ENCODE results near the gene ITGA4.

ITGA4 gene

GRCh38 chr2:181575024-181575649 lies 118.0 kb downstream of the ITGA4 start:
- no peak for ATAC-seq
- no peak for TF ChIP-seq ZNF70 (CRISPR knock-in tag; IDR thresholded peaks at IDR 0.05)
- no peak for TF ChIP-seq CREB5 (CRISPR knock-in tag; IDR thresholded peaks at IDR 0.05; ENCODE audit: low read depth)
- TF ChIP-seq PATZ1 (CRISPR knock-in tag; IDR thresholded peaks at IDR 0.05; ENCODE audit: borderline replicate concordance), result no peak
- TF ChIP-seq ARNTL (CRISPR knock-in tag; IDR thresholded peaks at IDR 0.05; ENCODE audit: borderline replicate concordance, low read depth), result no peak
- no peak for TF ChIP-seq GLIS3 (CRISPR knock-in tag; IDR thresholded peaks at IDR 0.05)
- TF ChIP-seq SNAI2 (CRISPR knock-in tag; IDR thresholded peaks at IDR 0.05), result no peak
- TF ChIP-seq ZNF565 (CRISPR knock-in tag; conservative IDR thresholded peaks at IDR 0.05; ENCODE audit: low read depth), result no peak
- no peak for TF ChIP-seq ZFP3 (CRISPR knock-in tag; IDR thresholded peaks at IDR 0.05)
- no peak for TF ChIP-seq TCF4 (CRISPR knock-in tag; IDR thresholded peaks at IDR 0.05; ENCODE audit: borderline replicate concordance)
- no peak for TF ChIP-seq CSDC2 (CRISPR knock-in tag; IDR thresholded peaks at IDR 0.05)
- TF ChIP-seq BACH2 (CRISPR knock-in tag; IDR thresholded peaks at IDR 0.05; ENCODE audit: borderline replicate concordance), result no peak
- no peak for TF ChIP-seq OSR1 (CRISPR knock-in tag; IDR thresholded peaks at IDR 0.05)
- no peak for TF ChIP-seq PPARA (CRISPR knock-in tag; IDR thresholded peaks at IDR 0.05; ENCODE audit: borderline replicate concordance)

GRCh38 chr2:181575650-181576025 lies 118.5 kb downstream of the ITGA4 start:
- TF ChIP-seq OSR1 (CRISPR knock-in tag; IDR thresholded peaks at IDR 0.05) (no peak), POU6F1 (CRISPR knock-in tag; IDR thresholded peaks at IDR 0.05; ENCODE audit: borderline replicate concordance, low read depth) (no peak), TOX (CRISPR knock-in tag; IDR thresholded peaks at IDR 0.05; ENCODE audit: borderline replicate concordance) (no peak), RARB (CRISPR knock-in tag; IDR thresholded peaks at IDR 0.05) (no peak), ZNF70 (CRISPR knock-in tag; IDR thresholded peaks at IDR 0.05) (no peak), ZNF565 (CRISPR knock-in tag; conservative IDR thresholded peaks at IDR 0.05; ENCODE audit: low read depth) (no peak), GLIS3 (CRISPR knock-in tag; IDR thresholded peaks at IDR 0.05) (no peak), SNAI2 (CRISPR knock-in tag; IDR thresholded peaks at IDR 0.05) (no peak), BACH2 (CRISPR knock-in tag; IDR thresholded peaks at IDR 0.05; ENCODE audit: borderline replicate concordance) (no peak)
- TF ChIP-seq, protein P1, sequence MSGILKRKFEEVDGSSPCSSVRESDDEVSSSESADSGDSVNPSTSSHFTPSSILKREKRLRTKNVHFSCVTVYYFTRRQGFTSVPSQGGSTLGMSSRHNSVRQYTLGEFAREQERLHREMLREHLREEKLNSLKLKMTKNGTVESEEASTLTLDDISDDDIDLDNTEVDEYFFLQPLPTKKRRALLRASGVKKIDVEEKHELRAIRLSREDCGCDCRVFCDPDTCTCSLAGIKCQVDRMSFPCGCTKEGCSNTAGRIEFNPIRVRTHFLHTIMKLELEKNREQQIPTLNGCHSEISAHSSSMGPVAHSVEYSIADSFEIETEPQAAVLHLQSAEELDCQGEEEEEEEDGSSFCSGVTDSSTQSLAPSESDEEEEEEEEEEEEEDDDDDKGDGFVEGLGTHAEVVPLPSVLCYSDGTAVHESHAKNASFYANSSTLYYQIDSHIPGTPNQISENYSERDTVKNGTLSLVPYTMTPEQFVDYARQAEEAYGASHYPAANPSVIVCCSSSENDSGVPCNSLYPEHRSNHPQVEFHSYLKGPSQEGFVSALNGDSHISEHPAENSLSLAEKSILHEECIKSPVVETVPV (CRISPR knock-in tag; IDR thresholded peaks at IDR 0.05), result no peak
- TF ChIP-seq, protein P2, sequence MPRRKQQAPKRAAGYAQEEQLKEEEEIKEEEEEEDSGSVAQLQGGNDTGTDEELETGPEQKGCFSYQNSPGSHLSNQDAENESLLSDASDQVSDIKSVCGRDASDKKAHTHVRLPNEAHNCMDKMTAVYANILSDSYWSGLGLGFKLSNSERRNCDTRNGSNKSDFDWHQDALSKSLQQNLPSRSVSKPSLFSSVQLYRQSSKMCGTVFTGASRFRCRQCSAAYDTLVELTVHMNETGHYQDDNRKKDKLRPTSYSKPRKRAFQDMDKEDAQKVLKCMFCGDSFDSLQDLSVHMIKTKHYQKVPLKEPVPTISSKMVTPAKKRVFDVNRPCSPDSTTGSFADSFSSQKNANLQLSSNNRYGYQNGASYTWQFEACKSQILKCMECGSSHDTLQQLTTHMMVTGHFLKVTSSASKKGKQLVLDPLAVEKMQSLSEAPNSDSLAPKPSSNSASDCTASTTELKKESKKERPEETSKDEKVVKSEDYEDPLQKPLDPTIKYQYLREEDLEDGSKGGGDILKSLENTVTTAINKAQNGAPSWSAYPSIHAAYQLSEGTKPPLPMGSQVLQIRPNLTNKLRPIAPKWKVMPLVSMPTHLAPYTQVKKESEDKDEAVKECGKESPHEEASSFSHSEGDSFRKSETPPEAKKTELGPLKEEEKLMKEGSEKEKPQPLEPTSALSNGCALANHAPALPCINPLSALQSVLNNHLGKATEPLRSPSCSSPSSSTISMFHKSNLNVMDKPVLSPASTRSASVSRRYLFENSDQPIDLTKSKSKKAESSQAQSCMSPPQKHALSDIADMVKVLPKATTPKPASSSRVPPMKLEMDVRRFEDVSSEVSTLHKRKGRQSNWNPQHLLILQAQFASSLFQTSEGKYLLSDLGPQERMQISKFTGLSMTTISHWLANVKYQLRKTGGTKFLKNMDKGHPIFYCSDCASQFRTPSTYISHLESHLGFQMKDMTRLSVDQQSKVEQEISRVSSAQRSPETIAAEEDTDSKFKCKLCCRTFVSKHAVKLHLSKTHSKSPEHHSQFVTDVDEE (CRISPR knock-in tag; IDR thresholded peaks at IDR 0.05), result no peak
- ATAC-seq, result no peak

DNA sequence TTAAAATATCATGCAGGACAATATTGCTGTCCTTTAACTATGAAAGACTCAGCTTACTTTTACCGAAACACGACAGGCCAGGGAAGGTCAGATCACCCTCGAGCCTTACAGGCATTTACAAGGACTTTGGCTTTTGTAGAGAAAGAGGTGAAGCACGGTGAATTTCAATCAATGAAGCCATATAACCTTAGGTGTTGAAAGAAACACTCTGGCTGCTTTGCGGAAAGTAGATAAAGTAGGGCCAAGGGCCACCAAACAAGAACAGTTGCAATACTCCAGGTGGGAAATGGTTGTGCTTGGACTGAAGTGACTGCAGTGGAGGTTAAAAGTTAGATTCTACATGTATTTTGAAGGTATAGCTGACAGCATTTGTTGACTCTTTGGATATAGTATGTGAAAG lies 119.2 kb downstream of the ITGA4 start:
- no peak for ATAC-seq
- TF ChIP-seq ZFP30 (CRISPR knock-in tag; IDR thresholded peaks at IDR 0.05) (no peak), OSR1 (CRISPR knock-in tag; IDR thresholded peaks at IDR 0.05) (no peak), POU6F1 (CRISPR knock-in tag; IDR thresholded peaks at IDR 0.05; ENCODE audit: borderline replicate concordance, low read depth) (no peak), PPARA (CRISPR knock-in tag; IDR thresholded peaks at IDR 0.05; ENCODE audit: borderline replicate concordance) (no peak), SNAI2 (CRISPR knock-in tag; IDR thresholded peaks at IDR 0.05) (no peak), ZC3H10 (CRISPR knock-in tag; IDR thresholded peaks at IDR 0.05) (no peak), ARNTL (CRISPR knock-in tag; IDR thresholded peaks at IDR 0.05; ENCODE audit: borderline replicate concordance, low read depth) (no peak), ZNF8 (CRISPR knock-in tag; IDR thresholded peaks at IDR 0.05) (no peak), ZFP3 (CRISPR knock-in tag; IDR thresholded peaks at IDR 0.05) (no peak), ZNF565 (CRISPR knock-in tag; conservative IDR thresholded peaks at IDR 0.05; ENCODE audit: low read depth) (no peak), CSDC2 (CRISPR knock-in tag; IDR thresholded peaks at IDR 0.05) (no peak), ISL1 (CRISPR knock-in tag; IDR thresholded peaks at IDR 0.05) (no peak), ESRRG (CRISPR knock-in tag; IDR thresholded peaks at IDR 0.05) (no peak), TCF4 (CRISPR knock-in tag; IDR thresholded peaks at IDR 0.05; ENCODE audit: borderline replicate concordance) (no peak), ZNF70 (CRISPR knock-in tag; IDR thresholded peaks at IDR 0.05) (no peak)
- TF ChIP-seq, protein P2 (CRISPR knock-in tag; IDR thresholded peaks at IDR 0.05), result no peak
